GM18502 (cell line): ENCODE results near the gene FGFR4.

Source experiments
- ATAC-seq: cut with Tn5 transposase; IDR thresholded peaks from one replicate; pipeline ENCODE4 v1.9.1; 2021; ENCODE audit warnings: mild to moderate bottlenecking; ENCODE audit not compliant: unreplicated experiment, poor library complexity

FGFR4 gene

DNA sequence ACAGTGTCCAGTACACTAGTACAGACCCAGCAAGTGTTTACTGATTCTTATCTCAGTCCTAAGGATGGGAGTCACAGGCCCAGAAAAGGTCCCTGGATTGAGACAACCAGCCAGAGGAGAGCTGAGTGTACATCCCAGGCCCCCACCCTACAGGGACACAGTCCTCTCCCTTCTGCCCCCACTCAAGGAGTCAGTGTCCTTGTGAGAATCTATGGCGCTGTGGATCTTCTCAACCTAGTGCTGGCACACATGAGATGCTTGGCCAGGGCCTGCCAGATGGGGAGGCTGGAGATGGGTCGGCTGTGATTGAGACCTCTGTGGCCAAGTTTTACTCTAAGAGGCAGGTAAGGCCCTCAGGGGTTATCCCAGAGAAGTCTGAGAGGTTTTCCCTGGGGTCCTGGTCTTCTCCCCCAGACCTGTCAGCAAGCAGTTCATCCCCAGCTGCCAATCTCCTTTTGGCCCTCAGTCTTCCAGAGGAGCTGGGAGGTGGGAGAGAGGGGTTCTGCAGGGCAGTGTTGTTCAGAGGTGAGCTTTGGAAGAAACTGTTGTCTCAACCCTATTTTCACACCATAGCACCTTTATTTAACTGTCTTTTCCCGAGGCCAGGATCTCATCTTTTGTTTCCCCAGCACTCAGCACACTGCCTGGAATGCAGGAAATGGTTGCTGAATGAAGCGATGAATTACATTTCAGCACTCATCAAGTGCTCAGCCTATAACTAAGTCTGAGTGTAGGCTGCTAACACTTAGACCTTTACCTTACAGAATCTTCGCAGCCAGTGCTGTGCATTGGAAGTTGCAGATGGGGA lies 43.7 kb downstream of the FGFR4 start:
- ATAC-seq, result no peak

DNA sequence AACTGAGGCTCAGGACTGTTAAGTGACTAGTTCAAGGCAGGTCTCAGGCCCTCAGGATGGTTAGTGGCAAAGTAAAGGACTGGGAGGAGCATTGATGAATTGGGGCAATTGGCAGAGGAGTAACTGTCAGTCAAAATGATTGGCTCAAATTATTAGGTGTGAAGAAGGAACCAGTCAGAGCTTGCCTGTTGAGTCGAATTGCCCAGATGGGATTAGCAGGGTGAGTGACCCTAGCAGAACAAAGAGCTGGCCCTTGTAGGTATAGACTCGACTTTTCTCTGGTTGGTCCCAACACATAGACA lies 44.3 kb downstream of the FGFR4 start:
- no peak for ATAC-seq

- ATAC-seq, result no peak
Observed at GRCh38 chr5:177131352-177132135, 44.8 kb downstream of the FGFR4 start.

GRCh38 chr5:177132136-177133095 lies 45.7 kb downstream of the FGFR4 start:
- peak; percentile 3 for ATAC-seq

GRCh38 chr5:177133096-177133852 lies 46.6 kb downstream of the FGFR4 start, which contains the start of gene NSD1:
NSD1 (plus strand) TSS chr5:177133773; CDS start chr5:177135104, 1,331 bp downstream.
- peak; percentile 66 for ATAC-seq

DNA sequence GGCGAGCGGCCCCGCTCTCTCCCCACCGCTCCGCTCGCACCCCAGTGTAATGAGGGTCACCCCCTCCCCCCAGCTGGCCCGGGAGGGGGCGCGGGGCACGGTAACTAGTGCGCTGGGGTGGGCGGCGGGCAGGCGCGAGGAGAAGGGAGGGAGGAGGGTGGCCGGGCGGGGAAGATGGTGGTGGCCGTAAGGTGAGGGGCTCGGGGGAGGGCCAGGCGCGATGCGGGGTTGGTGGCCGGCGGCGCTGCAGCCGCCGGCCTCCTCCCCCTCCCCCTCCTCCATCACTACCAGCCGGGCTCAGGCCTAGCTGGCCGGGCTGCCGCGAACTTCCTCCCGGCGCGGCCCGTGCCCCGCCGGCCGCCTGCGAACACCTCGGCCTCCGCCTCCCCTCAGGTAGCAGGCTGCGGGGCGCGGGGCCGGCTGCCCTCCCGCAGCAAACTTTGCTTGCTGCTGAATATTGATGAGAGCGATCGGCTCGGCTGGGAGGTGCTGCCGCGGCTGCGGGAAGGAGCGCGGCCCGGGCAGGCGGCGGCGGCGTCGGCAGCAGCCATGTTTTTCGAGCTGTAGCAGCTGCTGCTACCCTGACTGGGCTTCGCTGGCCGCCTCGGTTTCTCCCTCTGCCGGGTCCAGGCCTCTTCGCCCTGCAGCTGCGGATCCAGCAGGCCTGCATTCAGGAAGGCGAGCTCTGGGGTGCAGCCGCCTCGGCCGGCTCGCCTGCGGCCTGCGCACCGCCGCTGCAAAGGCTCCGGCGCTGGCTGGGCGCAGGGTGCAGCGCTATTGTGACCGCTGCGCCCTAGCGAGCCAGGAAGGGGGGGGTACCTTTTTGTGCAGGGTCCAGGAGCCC lies 47.4 kb downstream of the FGFR4 start:
- ATAC-seq, result peak; percentile 29

- no peak for ATAC-seq
Observed at GRCh38 chr5:177134697-177135225, 48.0 kb downstream of the FGFR4 start.

DNA sequence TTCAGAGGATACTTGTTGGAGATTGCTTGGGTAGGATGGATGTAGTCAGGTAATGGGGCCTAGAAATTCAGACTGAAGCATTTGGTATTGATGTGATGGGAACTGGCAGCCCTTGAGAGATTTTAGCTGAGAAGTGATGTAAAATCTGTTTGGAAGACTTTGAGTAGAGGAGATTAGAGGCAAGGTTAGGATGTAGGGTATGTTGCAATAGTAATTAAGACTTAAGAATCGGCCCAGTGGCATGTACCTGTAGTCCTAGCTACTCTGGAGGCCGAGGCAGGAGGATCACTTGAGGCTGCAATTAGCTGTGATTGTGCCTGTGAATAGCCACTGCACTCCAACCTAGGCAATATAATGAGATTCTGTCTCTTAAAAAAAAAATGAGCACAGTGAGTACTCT lies 53.6 kb downstream of the FGFR4 start:
- ATAC-seq, result no peak

GRCh38 chr5:177141496-177141895 lies 54.8 kb downstream of the FGFR4 start:
- no peak for ATAC-seq

GRCh38 chr5:177142098-177142611 lies 55.4 kb downstream of the FGFR4 start:
- no peak for ATAC-seq

DNA sequence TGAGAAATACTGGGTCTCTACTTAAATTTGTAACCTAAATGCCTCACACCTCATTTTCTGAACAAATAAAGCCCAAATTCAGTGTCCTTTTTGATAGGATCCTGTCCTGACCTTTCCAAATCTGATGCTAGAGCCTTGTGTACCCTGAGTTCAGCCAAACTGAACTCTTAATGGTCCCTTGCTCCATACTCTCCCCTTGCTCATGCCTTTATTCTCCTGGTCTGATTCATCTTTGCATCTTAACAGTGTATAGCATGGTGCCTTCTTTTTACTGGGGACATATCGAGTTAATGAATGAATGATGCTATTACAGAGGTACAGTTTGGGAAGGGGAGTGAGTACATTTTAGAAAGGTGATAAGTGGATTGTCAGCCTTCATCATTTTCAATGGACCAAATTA lies 56.1 kb downstream of the FGFR4 start:
- no peak for ATAC-seq

GRCh38 chr5:177146891-177147638 lies 60.4 kb downstream of the FGFR4 start:
- ATAC-seq, result no peak
